DMS 273 (cell line): ENCODE results near the gene ST3GAL3.
A peak's percentile ranks its signal among the peaks of the same experiment; 100 is the strongest.
"Not testable (repeated sequence)": the region's sequence is repeated elsewhere in the genome, so short reads cannot be mapped to it uniquely, and the experiment has no call there.

ENCODE experiments used
- DNase-seq: peaks from one replicate; lab custom pipeline; 2025; ENCODE audit not compliant: unreplicated experiment; lab: John Stamatoyannopoulos, UW

Gene ST3GAL3

DNA sequence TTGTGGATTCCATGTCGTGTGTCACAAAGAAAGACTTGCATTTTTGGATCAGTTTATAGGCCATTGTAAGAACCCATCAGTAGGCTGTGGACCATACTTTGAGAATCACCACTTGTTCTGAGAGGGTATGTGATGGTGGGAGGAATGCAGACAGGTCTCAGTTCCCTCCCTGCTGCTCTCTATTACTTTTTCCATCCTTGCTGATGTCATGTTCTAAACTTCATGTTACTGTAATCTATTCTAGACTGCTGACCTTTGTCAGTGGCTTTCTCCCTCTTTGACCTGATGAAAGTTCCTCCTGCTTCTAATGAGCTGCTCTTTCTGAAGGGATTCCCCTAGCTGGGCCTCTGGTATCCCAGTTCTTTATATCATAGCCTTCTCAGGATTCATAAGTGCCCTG is 46.1 kb downstream of the ST3GAL3 start:
- DNase-seq = no peak

DNA sequence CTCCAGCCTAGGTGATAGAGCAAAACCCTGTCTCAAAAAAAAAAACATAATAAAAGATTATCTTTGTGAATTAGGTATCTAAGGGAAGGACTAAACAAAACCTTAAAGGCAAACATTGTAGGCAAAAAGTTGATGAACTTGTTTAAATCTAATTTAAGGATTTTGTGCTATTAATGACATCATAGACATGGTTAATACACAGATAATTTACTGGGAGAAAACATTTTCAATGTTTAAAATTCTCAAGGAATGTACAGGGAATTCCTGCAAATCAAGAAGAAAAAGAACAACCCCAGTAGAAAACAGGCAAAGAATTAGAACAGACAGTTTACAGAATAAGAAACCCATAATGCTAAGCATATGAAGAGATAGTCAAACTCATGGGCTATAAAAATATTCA is 47.6 kb downstream of the ST3GAL3 start:
- DNase-seq = no peak

DNA sequence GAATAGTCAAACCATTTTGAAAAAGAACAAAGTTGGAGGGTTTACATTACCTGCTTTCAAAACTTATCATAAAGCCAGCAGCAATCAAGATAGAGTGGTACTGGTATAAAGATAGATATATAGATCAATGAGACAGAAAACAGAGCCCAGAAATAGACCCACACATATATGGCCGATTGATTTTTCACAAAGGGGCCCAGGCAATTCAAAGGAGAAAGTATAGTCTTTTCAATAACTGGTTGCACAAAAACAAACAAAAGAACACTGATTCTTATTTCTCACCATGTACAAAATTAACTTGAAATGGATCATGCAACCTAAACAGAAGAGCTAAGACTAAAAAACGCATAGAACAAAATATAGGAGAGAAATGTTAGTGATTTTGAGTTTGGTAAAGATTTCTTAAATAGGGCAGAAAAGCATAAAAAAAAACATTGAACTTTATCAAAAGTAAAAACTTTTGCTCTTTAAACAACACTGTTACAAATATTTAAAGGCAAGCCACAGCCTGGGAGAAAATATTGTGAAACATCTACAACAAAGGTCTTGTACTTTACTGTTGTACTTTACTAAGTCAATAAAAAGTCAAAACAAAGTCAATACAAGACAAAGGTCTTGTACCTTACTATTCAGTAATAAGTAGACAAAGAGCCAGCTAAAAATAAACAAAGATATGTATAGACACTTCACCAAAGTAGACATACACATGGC is 50.2 kb downstream of the ST3GAL3 start:
- no peak for DNase-seq

DNA sequence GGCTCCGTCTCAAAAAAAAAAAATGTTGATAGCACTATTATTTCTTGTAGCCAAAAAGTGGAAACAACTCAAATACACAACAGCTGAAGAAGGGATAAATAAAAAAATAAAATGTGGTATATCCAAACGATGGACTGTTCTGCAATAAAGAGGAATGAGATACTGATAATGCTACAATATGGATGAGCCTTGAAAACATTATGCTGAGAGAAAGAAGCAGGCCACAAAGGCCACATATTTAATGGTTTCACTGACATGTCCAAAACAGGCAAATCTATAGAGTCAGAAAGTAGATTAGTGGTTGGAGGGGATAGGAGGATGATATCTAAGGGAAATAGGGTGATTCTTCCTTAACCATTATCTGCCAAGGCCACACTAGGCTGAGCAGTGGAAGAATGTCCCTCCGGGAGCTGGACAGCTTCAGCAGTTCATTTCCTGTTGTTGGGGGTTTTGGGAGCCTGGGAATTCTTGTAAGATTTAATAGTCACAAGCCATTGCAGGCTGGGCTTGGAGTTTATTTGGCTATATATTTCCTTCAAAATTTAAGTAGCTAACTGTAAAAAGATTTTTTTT is 53.5 kb downstream of the ST3GAL3 start:
- no peak for DNase-seq

DNA sequence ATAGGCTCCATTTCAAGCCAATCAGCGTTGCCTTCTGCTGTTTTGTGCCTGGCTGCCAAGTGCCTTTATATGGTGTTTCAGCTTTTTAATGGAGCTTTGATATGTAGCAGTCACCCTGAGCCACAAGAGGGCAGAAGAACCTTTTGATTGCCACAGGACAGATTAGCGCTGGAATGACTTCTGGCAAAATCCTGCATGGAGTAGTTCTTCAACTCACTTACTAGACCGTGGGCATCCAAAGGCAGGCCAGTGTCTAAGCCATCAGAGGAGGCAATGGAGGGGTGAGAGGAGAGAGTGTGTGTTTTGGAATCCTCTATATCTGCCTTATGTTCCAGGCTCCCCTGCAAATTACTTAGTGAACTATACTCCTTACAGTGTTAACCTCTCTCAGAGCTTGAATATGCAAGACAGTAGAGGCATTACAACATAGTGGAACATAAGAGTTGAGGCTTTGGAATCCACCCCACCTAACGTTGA is 56.2 kb downstream of the ST3GAL3 start:
- DNase-seq = peak; percentile 92

DNA sequence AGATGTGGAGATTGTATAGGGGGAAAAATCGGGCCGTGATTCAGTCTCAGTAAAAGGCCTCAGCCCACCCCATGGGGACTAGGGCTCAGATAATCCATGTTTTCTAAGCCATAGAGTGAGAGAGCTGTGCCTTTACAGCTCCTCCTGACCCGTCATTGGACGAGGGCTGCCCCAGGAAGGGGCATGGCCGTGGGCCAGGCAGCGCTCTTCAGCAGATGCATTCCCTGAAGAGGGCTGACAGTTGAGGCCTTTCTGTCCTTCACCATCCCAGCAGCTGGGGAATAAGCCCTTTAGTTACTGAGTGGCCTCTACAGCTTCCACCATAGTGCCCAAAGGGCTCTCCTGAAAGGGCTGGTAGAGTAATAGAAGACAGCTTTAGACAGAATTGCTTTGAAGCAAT is 57.2 kb downstream of the ST3GAL3 start:
- DNase-seq = no peak

DNA sequence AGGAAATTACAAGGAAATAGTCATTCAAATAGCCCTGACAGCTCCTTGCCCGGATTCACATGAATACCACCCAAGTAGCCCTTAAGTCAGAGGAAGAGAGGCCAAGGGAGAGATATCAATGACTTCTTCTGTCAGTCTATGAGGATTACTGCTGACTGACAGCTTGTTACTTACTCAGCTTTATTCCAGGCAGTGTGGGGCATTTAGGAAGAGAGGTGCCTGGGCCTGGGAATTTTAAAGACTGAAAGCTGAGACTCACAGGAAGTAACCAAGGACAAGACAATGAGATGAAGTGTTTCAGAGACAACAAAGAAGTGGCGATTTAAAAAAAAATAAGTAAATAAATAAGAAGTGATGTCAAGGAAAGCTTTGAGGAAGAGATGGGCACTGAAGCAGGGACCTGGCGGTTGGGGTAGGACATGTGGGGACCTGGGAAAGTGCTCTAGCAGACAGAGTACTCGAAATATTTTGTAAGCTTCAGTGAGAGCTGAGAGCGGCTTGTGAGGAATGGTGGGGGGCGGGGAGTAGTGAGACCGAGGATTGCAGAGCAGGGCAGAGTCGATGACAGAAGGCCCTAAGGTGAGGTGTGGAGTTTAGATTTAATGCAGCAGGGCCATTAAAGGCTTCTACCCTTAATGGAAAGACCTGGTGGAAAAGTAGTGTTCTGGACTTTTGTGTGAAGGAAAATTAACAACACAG is 58.9 kb downstream of the ST3GAL3 start:
- no peak for DNase-seq

DNA sequence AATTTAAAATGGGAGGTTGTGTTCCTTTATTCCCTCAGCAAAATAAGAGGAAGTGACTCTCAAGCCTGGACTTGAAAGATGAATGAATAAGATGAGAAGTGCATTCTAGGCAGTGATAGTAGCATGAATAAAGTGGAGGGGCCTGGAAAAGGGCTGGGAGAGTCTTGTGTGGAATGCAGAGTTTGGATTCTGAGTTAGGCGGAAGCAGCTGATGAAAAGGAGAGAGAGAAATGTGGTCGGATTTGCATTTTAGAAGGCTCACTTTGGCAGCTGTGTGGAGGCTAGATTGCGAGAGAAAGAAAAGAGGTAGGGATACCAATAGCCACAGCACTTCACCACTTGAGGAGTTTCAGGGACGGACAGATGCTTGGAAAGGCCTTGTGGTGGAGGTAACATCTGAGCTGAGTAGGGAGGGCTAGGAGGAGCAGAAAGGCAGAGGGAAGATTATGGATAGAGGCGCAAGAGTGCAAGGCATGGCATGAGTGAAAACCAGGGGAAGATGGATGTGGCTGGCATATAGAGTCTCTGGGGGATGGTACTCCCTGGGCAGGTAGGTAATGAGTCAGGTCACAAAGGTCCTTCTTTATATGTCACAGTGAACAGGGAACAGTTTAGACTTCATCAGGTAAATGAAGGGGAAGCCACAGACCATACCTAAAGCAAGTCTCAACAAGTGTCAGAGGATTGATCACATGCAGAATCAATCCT is 59.6 kb downstream of the ST3GAL3 start:
- DNase-seq = no peak

DNA sequence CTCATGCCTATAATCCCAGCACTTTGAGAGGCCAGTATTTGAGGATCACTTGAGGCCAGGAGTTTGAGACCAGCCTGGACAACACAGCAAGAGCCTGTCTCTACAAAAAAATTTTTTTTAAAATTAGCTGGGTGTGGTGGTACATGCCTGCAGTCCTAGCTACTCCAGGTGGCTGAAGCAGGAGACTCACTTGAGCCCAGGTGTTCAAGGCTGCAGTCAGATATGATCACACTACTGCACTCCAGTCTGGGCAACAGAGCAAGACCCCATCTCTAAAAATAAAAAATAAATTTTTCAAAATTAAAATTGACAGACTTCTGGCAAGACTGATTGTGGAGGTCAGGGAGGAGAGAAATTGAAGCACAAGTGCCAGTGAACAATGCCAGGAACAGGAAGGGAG is 60.8 kb downstream of the ST3GAL3 start:
- no peak for DNase-seq

DNA sequence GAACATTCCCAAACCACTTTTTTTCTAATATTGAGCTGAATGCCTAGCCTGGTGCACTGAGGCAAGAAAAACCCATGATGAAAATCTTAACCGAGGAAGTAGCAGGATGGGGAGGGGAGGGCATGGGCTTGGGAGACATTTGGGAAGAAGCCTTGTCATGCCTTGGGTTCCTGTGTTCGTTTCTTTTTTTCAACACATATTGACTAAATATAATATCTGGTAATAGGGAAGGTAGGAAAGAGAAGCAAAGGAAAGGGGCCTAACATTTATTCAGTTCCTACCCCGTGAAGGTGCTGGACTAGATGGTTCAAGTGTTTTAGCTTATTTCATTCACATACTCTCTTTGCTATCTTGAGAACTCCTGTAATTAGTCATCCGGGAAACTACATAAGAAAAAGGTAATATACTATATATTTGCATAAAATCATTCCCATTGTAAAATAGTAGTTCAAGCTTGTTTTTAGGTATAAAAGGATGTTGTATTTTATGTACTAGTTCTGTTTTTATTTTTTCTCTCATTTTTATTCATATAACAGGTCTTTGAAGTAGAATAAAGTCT is 62.1 kb downstream of the ST3GAL3 start:
- no peak for DNase-seq

DNA sequence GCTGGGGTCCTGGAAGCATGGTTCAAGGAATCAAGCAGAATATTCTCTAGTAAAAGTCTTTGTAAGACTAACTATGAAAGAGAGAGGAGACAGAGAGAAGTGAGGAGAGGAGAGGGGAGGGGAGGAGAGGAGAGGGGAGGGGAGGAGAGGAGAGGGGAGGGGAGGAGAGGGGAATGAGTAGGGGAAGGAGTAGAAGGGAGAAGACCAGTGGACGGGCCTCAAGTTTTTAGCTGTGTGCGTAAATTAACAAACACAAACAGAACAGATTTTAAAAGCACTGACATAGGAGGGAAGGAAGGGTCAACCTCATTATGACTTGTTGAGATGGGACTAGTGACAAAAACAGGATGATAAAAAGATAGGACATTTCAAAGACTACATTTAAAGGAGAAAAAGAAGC is 62.8 kb downstream of the ST3GAL3 start:
- no peak for DNase-seq

DNA sequence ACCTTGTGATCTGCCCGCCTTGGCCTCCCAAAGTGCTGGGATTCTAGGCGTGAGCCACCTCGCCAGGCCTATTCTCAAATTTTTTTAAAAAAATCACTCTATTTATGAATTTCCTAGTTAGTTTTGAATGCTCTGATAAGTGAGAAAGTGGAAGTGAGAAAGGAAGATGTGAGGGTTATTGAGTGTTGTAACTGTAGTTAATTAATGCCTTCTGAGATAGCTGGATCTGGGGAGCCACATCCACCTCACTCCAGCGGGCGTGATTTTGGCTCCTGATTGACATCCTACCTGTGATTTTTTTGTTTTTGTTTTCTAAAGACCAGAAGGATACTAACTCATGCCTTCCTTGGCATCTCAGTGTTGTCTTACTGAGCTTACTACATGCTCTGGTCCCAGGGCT is 65.6 kb downstream of the ST3GAL3 start:
- DNase-seq = no peak

DNA sequence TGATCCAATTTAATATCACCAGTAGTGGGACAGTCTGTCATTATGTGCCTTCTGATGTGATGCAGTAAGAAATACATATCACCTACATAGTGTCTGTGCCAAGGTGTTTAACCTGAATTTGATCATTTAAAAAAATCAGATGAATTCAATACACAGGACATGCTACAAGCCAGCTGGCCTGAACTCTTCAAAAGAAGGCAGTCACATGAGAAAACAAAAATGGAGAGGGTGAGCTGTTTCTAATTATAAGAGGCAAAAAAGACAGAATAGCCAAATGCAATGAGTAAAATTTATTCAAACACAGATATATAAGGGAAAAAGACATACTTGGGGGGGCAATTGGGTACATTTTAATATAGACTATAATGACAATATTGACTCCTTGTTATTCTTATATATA is 66.5 kb downstream of the ST3GAL3 start:
- DNase-seq = no peak

DNA sequence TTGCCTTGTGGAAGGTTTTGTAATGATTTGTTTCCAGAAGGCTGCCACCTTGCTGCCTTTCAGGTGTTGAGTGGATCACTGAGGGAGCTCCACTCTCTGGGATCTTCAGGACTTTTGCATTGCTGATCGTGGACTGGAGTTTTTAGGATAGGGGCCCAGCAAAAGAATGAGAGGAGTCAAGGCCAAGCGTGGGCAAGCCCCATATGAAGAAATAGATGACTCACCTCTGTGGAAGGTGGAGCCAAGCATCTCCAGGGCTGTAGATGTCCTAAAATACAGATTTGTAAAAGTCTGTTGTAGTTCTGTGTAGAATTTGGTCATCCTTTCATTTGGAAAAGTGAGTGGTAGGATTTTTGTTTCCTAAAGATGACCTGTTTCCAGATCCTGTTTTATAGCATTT is 67.0 kb downstream of the ST3GAL3 start:
- no peak for DNase-seq

DNA sequence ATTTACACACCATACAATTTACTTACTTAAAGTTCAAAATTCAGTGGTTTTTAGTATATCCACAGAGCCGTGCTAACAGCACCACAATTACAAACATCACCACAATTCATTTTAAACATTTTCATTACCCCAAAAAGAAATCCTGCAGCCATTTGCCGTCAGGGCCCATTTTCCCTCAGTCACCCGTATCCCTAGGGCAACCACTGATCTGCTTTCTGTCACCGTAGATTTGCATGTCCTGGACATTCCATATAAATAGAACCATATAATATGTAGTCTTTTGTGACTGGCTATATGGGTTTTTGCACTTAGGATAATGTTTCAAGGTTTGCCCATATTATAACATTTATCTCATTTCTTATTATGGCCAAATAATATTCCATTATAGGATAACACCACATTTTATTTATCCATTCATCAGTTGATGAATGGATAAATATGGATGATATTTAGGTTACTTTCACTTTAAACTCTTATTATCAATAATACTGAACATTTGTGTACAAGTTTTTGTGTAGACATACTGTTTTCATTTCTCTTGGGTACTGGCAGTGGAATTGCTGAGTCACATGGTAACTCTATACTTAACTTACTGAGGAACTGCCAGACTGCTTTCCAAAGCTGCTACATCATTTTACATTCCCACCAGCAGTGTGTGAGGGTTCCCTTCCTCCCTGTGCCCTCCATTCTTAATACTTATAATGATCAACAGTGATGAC is 68.9 kb downstream of the ST3GAL3 start:
- peak; percentile 39 for DNase-seq

DNA sequence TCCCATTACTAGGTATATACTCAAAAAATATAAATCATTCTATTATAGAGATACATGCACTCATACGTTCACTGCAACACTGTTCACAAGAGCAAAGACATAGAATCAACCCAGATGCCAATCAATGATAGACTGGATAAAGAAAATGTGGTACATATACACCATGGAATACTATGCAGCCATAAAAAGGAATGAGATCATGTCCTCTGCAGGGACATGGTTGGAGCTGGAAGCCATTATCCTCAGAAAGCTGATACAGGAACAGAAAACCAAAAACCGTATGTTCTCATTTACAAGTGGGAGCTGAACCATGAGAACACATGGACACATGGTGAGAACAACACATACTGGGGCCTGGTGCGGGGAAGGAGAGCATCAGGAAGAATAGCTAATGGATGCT is 70.6 kb downstream of the ST3GAL3 start:
- DNase-seq = not testable (repeated sequence)

DNA sequence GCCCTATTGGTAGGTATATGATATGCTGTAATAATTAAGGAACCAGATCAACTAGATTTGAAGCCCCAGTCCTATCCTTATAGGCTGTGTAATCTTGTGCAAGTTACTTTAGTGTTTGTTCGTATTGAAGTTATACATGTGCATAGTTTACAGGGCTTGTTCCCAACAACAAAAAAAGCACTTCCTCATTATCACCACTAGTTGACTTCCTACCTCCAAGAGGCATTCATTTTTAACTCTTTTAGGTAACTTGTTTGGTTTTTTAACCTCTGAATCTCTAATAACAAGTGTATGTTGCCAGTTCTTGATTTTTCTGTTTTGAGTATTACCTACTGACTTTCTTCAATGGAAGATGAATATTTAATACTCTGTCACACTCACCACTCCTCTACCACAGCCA is 71.9 kb downstream of the ST3GAL3 start:
- no peak for DNase-seq

DNA sequence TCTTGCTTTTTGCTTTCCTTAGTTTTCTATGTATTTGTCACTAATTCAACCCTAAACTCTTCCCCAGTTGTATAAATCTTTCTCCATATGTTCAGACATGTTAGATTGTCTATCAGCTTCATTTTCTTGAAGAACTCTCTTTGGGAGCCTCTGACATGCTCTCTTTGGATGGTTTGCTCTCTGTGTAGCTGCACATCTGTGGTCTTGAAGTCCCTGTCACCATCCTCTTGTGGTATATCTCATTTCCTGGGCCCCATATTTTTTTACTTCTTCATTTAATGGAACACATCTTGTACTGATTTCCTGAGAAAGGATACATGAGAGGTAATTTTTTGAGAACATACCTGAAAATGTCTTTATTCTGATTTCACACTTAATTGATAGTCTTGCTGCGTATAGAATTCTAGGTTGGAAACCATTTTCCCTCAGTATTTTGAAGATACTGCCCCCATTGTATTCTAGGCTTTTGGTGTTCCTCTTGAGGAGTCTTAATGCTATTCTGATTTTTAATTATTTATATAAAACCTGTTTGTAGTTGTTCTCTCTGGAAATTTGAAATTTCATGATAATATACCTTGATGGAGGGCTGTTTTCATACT is 72.6 kb downstream of the ST3GAL3 start:
- DNase-seq = no peak

DNA sequence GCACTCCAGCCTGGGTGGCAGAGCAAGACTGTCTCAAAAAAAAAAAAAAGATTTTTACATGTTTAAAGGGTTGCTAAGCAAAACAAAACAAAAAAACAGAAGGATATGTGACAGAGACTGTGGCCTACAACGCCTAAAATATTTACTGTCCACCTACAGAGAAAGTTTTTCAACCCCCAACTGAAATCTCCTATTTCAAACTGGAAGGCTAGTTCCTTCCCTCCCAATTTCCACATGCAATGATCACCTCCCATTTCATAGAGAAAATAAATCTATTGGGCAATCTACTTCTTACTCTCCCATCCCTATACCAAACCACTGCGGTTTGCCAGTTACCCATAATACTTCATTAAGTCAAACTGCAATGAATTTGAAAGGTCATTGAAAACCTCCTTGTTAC is 74.2 kb downstream of the ST3GAL3 start:
- DNase-seq = no peak

DNA sequence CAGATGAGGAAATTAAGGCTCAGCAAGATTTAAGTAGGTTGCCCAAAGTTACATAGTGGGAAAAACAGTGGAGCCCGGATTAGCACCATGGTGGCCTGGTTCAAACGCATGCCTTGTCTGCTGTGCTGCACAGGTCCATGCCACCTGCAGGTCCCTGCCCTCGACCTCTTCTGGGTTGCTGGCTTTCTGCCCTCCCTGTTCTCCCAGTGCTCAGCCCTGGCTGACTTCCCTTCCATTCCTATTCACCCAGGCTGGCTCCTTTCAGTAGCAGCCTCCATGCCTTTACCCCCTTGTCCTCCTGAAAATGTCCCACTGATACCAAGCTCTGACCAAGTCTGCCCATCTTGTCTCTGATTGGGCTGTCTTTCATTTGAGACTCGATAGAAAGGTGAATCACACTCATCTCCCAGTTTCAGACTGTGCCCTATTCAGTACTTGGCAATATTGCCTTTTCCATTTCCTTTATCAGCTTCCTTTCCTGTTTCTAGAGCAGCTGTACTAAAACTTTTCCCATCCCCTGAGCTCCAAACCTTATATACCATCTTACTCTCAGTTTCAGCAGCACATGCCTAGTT is 75.8 kb downstream of the ST3GAL3 start:
- DNase-seq = no peak
